HL-60 (cell line): Measurements from ENCODE around the gene DAB2IP.
A peak's percentile ranks its signal among the peaks of the same experiment; 100 is the strongest.

Source experiments
- DNase-seq, 2 experiments: peaks; one replicate each; pipeline ENCODE4 v3.0.0-alpha.2; 2010 to 2020; ENCODE audit warnings: low read depth in 1 of 2, low spot score in 1 of 2
- H3K27ac ChIP-seq: fragments of 250-450 bp; sonication (Bioruptor Pico); replicated peaks from 2 replicates; pipeline ENCODE4 v1.5.1; 2020; ENCODE audit warnings: mild to moderate bottlenecking, moderate library complexity
- H3K27me3 ChIP-seq: fragments of 250-450 bp; sonication (Bioruptor Pico); 2 replicates; pipeline ENCODE4 v1.5.1; 2021; ENCODE audit warnings: mild to moderate bottlenecking, moderate library complexity; ENCODE audit not compliant: insufficient read depth, poor library complexity, severe bottlenecking
- H3K4me3 ChIP-seq: replicated peaks from 2 replicates; pipeline ENCODE4 v1.5.1; 2011; ENCODE audit warnings: mild to moderate bottlenecking, control low read depth, low read length; ENCODE audit not compliant: insufficient read depth
- CTCF ChIP-seq: IDR thresholded peaks from one replicate; pipeline ENCODE4 v1.5.1; 2011; ENCODE audit warnings: low read length, control low read depth, inconsistent platforms; ENCODE audit not compliant: insufficient read depth
- GABPA ChIP-seq: IDR thresholded peaks from 2 replicates; pipeline ENCODE4 v1.6.1; 2012; ENCODE audit warnings: low read depth
- POLR2AphosphoS5 ChIP-seq: IDR thresholded peaks from 2 replicates; pipeline ENCODE4 v1.6.1; 2012; ENCODE audit warnings: low read depth
- REST ChIP-seq: IDR thresholded peaks from 2 replicates; pipeline ENCODE4 v1.6.1; 2012; ENCODE audit warnings: low read depth; ENCODE audit not compliant: insufficient replicate concordance
- SPI1 ChIP-seq: IDR thresholded peaks from 2 replicates; pipeline ENCODE4 v1.6.1; 2012; ENCODE audit warnings: low read depth, mild to moderate bottlenecking, borderline replicate concordance

DAB2IP gene

GRCh38 chr9:121690766-121691165, 39.3 kb downstream of the DAB2IP start:
- TF ChIP-seq REST (no peak), SPI1 (no peak), GABPA (no peak), POLR2AphosphoS5 (no peak), CTCF (no peak)
- no peak for DNase-seq
- H3K27ac ChIP-seq: no peak overlapping the region
- peaks cover 9% of the 10 kb centered on the region for H3K27me3 ChIP-seq
- no peak overlapping the region for H3K4me3 ChIP-seq

- Histone ChIP-seq H3K27me3 (peaks cover 9% of the 10 kb centered on the region), H3K27ac (no peak overlapping the region), H3K4me3 (no peak overlapping the region)
- no peak for TF ChIP-seq REST
- TF ChIP-seq POLR2AphosphoS5: no peak
- TF ChIP-seq SPI1: no peak
- no peak for TF ChIP-seq GABPA
- TF ChIP-seq CTCF: no peak
- DNase-seq: no peak
Observed at GRCh38 chr9:121691890-121692289, 40.5 kb downstream of the DAB2IP start.

- peaks cover 13% of the 10 kb centered on the region for H3K27me3 ChIP-seq
- peak in 1 of 2 experiments; percentile 16 for DNase-seq
- no peak overlapping the region for H3K27ac ChIP-seq
- no peak overlapping the region for H3K4me3 ChIP-seq
- TF ChIP-seq SPI1 (peak; percentile 92), GABPA (no peak)
Observed at GRCh38 chr9:121692606-121693387, 41.4 kb downstream of the DAB2IP start.

GRCh38 chr9:121693388-121693670, 41.9 kb downstream of the DAB2IP start:
- Histone ChIP-seq H3K27ac (no peak overlapping the region), H3K4me3 (no peak overlapping the region), H3K27me3 (peaks cover 18% of the 10 kb centered on the region)
- DNase-seq: no peak
- TF ChIP-seq POLR2AphosphoS5 (no peak), REST (no peak), CTCF (no peak), SPI1 (no peak), GABPA (no peak)
